CD4-positive, alpha-beta memory T cell (primary cell): ENCODE results near the gene ONECUT2. TPM values are rescaled to one million over a fixed set of nuclear protein-coding genes. Genes with fewer than 3 reads are reported as not detected.

Experiments
- polyA plus RNA-seq, 2 donors: library from polyadenylated mRNA; unstranded; fragments of 300-500 nt; fragmentation: Illumina TruSeq; gene quantifications; one replicate each; pipeline ENCODE4 v1.2.3, GENCODE V29; 2021
- total RNA-seq, 2 experiments: library from RNA; stranded (reverse); gene quantifications; one replicate each; pipeline ENCODE4 v1.2.3, GENCODE V29; 2021

ONECUT2 gene
- total and polyA plus RNA-seq, 4 experiments from 2014 or later, result not detected

Other genes starting within 250 kb of the ONECUT2 start
- gene ST8SIA3, start 82.8 kb upstream of the ONECUT2 start, total RNA-seq, result not detected
- gene ST8SIA3, start 82.8 kb upstream of the ONECUT2 start, polyA plus RNA-seq, result not detected
- gene FECH, start 151.3 kb downstream of the ONECUT2 start, total RNA-seq, result 10 to 100 TPM; 14.8 to 16.1 TPM
- gene FECH, start 151.3 kb downstream of the ONECUT2 start, polyA plus RNA-seq, result 10 to 100 TPM; 15.8 to 19.7 TPM
- 10 to 100 TPM; 91.1 to 96.4 TPM for gene NARS1, start 186.5 kb downstream of the ONECUT2 start, total RNA-seq
- 10 to 100 TPM; 54.1 to 67.0 TPM for gene NARS1, start 186.5 kb downstream of the ONECUT2 start, polyA plus RNA-seq